SJCRH30 (cell line): ENCODE data around the gene CCNG1. TPM values are rescaled to one million over a fixed set of nuclear protein-coding genes. Genes with fewer than 3 reads are reported as not detected.
A peak's percentile ranks its signal among the peaks of the same experiment; 100 is the strongest.
"Not testable (repeated sequence)": the region's sequence is repeated elsewhere in the genome, so short reads cannot be mapped to it uniquely, and the experiment has no call there.

Experiments used
- DNase-seq, 2 experiments: peaks; one replicate each; pipeline ENCODE4 v3.0.0-alpha.2; 2015 to 2020
- H3K27ac ChIP-seq: fragments of 250-450 bp; sonication (Bioruptor Pico); 2 replicates; pipeline ENCODE4 v1.5.1; 2020; ENCODE audit warnings: mild to moderate bottlenecking, moderate library complexity
- H3K27me3 ChIP-seq: fragments of 250-450 bp; sonication (Bioruptor Pico); 2 replicates; pipeline ENCODE4 v1.5.1; 2020; ENCODE audit warnings: mild to moderate bottlenecking, moderate library complexity
- H3K36me3 ChIP-seq: fragments of 250-450 bp; sonication (Bioruptor Pico); 2 replicates; pipeline ENCODE4 v1.5.1; 2020; ENCODE audit warnings: mild to moderate bottlenecking, moderate library complexity
- H3K4me1 ChIP-seq: fragments of 250-450 bp; sonication (Bioruptor Pico); 2 replicates; pipeline ENCODE4 v1.5.1; 2020; ENCODE audit warnings: mild to moderate bottlenecking, moderate library complexity
- H3K4me3 ChIP-seq: fragments of 250-450 bp; sonication (Bioruptor Pico); 2 replicates; pipeline ENCODE4 v1.5.1; 2020; ENCODE audit warnings: mild to moderate bottlenecking, moderate library complexity
- H3K9me3 ChIP-seq: fragments of 250-450 bp; sonication (Bioruptor Pico); replicated peaks from 2 replicates; pipeline ENCODE4 v1.5.1; 2020; ENCODE audit warnings: mild to moderate bottlenecking, moderate library complexity
- total RNA-seq: library from RNA; depleted of rRNA; stranded (reverse); fragments of >200 nt; shearing (Covaris generic); gene quantifications from 2 replicates; pipeline ENCODE4 v1.2.3, GENCODE V29; 2014; rRNA removed

Gene CCNG1, protein sequence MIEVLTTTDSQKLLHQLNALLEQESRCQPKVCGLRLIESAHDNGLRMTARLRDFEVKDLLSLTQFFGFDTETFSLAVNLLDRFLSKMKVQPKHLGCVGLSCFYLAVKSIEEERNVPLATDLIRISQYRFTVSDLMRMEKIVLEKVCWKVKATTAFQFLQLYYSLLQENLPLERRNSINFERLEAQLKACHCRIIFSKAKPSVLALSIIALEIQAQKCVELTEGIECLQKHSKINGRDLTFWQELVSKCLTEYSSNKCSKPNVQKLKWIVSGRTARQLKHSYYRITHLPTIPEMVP
- total RNA-seq: 199 and 202 TPM in 2 replicates

DNA sequence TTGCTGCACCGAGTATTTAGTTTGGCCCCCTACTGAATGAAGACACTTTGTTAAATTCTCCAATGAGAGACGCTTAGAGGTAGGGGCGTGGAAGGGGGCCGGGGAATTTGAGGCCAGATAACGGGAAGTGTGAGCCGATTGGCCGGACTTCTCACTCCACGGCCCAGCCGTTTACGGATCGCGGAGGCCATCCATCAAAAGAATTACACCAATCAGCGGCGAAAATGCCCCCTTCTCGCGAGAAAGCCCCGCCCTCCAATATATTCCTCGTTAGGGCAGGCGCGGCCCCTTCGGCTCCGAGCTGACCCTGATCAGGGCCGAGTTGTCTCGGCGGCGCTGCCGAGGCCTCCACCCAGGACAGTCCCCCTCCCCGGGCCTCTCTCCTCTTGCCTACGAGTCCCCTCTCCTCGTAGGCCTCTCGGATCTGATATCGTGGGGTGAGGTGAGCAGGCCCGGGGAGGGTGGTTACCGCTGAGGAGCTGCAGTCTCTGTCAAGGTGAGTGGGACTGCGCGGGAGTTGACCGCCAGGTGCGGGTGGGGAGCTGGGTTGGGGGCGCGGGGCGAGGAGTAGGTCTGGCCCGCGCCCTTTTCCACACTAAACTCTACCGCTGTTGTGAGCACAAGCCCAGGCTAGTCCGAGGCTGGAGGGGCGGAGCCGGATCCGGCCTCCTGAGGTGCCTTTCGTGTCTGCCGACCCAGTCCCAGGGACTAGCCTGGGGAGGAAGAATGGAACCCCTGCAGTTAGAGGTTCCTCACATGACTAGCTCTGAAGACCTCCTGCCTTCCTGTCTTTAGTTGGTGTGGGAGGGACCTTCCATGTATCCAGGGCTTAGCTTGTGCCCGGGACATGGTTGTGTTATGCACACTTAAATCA lies at the start of gene CCNG1:
Gene CCNG1 (plus strand): TSS at position 287 of the 874 bp plus-strand sequence. CDS start 1,662 bp downstream, outside the sequence.
- peak within 1 kb of the TSS; percentile 76 for H3K4me3 ChIP-seq

DNA sequence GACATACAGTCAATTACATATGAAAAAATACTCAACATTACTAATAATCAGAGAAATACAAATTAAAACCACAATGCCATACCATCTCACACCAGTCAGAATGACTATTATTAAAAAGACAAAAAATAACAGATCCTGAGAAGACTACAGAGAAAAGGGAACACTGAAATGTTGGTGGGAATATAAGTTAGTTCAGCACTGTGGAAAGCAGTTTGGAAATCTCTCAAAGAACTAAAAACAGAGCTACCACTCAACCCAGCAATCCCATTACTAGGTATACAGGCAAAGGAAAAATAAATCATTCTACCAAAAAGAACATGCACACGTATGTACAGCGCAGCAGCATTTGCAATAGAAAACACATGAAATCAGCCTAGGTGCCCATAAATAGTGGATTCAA lies 41.6 kb upstream of the CCNG1 start:
- H3K27ac ChIP-seq: no peak overlapping the region
- H3K36me3 ChIP-seq: no peaks in the 10 kb centered on the region
- no peak for DNase-seq
- H3K9me3 ChIP-seq: no peaks in the 10 kb centered on the region
- H3K27me3 ChIP-seq: no peaks in the 10 kb centered on the region
- H3K4me3 ChIP-seq: no peak overlapping the region
- H3K4me1 ChIP-seq: no peaks in the 10 kb centered on the region

More for the DNA sequence above, at the start of gene CCNG1:
- H3K36me3 ChIP-seq: peaks cover 21% of the 10 kb centered on the region
- no peaks in the 10 kb centered on the region for H3K27me3 ChIP-seq
- no peaks in the 10 kb centered on the region for H3K9me3 ChIP-seq
- peak within 1 kb of the TSS; percentile 76 for H3K27ac ChIP-seq
- peak; percentile 96 to 98 for DNase-seq
- no peaks in the 10 kb centered on the region for H3K4me1 ChIP-seq

DNA sequence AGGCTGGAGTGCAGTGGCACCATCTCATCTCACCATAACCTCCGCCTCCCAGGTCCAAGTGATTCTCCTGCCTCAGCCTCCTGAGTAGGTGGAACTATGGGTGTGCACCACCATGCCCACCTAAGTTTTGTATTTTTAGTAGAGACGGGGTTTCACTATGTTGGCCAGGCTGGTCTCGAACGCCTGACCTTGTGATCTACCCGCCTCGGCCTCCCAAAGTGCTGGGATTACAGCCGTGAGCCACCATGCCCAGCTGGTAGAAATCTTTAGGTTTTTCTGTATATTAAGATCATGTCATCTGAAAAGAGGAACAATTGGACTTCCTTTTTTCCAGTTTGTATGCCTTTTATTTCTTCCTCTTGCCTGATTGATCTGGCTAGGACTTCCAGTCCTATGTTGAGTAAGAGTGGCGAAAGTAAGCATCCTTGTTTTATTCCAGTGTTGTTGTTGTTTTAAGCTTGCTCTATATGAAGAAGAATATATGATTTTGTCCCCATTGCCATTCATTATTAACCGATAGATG lies 40.5 kb upstream of the CCNG1 start:
- H3K27me3 ChIP-seq, H3K4me1 ChIP-seq, H3K27ac ChIP-seq, H3K4me3 ChIP-seq, H3K9me3 ChIP-seq, DNase-seq, H3K36me3 ChIP-seq: not testable (repeated sequence)

DNA sequence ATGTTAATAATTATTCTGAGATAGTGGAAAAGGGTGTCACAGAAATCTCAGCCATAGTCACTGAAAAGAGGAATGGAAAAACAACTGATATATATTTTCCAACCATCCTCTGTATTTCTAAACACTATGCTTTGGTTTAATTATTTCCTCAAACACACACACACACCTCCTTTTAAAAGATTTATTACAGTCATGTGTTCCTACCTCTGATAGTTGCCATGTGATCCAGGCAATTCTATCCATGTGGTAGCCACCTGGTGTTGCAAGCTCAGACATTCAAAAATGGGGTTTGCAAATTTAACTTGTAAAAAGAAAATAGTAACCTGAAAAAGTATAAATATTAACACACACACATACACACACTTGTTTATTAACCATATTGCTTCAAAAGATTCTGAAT lies 40.0 kb upstream of the CCNG1 start:
- Histone ChIP-seq H3K4me3 (no peak overlapping the region), H3K27me3 (no peaks in the 10 kb centered on the region), H3K4me1 (no peaks in the 10 kb centered on the region), H3K27ac (no peak overlapping the region), H3K9me3 (no peaks in the 10 kb centered on the region), H3K36me3 (no peaks in the 10 kb centered on the region)
- DNase-seq: no peak

DNA sequence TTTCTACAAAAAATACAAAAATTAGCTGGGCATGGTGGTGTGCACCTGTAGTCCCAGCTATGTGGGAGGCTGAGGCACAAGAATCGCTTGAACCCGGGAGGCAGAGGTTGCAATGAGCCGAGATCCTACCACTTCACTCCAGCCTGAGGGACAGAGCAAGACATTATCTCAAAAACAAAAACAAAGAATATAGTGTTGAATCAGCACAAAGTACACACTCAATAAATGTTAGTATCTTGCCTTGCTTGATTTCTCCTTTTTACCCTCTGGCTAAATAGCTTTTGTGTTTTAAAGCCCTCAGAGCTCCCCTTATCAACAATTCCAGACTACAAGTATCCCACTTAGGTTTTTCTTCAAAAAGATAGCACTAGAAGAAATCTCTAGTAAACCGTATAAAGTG lies 37.5 kb upstream of the CCNG1 start:
- H3K4me1 ChIP-seq: no peaks in the 10 kb centered on the region
- DNase-seq: no peak
- H3K36me3 ChIP-seq: no peaks in the 10 kb centered on the region
- no peaks in the 10 kb centered on the region for H3K9me3 ChIP-seq
- no peak overlapping the region for H3K4me3 ChIP-seq
- H3K27me3 ChIP-seq: no peaks in the 10 kb centered on the region
- H3K27ac ChIP-seq: no peak overlapping the region

DNA sequence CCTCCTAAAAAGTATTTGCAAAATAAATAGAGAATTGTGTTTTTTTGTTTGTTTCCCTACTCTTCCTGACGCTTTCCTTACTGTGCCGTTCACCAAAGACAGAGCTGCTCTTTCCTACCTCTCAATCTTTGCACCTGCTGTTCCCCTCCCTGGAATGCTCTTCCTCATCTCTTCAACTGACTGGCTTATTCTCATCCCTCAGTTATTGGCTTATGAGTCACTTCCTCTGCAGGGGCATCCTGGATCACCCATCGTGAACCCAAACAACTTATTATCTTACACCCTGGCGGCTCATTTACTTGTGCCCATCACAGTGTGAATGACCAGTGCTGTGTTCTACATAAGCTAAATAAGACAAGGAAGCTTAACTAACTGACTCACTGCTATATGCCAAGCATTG lies 36.1 kb upstream of the CCNG1 start:
- H3K4me3 ChIP-seq: no peak overlapping the region
- H3K4me1 ChIP-seq: no peaks in the 10 kb centered on the region
- H3K27ac ChIP-seq: no peak overlapping the region
- H3K27me3 ChIP-seq: no peaks in the 10 kb centered on the region
- H3K9me3 ChIP-seq: no peaks in the 10 kb centered on the region
- no peaks in the 10 kb centered on the region for H3K36me3 ChIP-seq
- DNase-seq: no peak

DNA sequence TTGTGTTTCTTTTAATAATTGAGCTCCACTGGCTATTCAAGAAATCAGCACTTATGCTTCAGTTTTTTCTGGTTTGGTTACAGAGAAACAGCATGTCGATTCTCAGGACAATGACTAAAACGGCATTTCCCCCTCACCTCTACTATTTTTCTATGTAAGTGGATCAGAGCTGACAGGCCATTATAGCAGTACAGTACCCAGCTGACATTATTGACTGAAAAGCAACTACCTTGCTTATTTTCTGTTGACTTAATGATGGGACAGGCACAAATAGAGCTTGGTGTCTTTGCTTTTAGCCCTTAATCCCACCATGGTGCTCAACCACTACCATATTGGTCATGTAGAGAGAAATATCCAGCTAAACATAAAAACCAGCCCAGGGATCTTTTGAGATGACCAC lies 35.4 kb upstream of the CCNG1 start:
- H3K27ac ChIP-seq: no peak overlapping the region
- DNase-seq: no peak
- no peak overlapping the region for H3K4me3 ChIP-seq
- no peaks in the 10 kb centered on the region for H3K4me1 ChIP-seq
- H3K36me3 ChIP-seq: no peaks in the 10 kb centered on the region
- no peaks in the 10 kb centered on the region for H3K27me3 ChIP-seq
- H3K9me3 ChIP-seq: no peaks in the 10 kb centered on the region

DNA sequence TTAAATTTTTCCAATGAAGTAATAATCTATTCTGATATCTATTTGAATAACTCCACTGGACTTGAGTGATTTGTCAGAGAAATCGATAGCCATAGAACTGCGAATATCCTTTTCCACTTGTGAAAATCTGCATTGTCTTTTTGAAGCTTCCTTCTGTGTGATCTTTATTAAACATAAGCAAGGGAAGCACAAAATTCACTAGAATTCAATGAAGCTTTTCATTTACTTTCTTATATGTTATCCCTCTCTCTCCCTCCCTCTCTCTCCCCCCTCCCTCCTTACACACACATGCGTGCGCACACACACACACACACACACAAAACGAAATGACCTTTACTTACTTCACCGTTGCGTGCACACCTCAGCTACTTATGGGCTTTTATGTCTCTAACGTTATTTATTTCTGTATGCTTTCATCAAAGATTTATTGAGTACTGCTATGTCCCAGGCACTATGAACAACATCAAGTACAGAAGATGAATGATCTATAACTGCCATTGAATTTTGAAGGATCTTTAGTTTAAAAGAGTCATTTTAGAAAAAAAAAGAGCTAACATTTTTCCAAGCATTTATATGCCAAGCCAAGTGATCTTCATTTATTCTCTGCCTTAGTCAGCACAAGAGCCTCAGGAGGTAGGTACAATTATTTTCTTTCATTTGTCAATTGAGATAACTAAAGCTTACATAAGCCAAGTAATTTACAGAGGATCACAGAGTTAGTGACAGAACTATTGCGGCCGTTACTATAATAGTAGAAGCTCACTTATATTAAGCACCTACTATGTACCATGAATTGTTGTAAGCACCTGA lies 32.8 kb upstream of the CCNG1 start:
- no peaks in the 10 kb centered on the region for H3K27me3 ChIP-seq
- no peaks in the 10 kb centered on the region for H3K4me1 ChIP-seq
- no peaks in the 10 kb centered on the region for H3K9me3 ChIP-seq
- no peak overlapping the region for H3K27ac ChIP-seq
- no peaks in the 10 kb centered on the region for H3K36me3 ChIP-seq
- no peak for DNase-seq
- no peak overlapping the region for H3K4me3 ChIP-seq

DNA sequence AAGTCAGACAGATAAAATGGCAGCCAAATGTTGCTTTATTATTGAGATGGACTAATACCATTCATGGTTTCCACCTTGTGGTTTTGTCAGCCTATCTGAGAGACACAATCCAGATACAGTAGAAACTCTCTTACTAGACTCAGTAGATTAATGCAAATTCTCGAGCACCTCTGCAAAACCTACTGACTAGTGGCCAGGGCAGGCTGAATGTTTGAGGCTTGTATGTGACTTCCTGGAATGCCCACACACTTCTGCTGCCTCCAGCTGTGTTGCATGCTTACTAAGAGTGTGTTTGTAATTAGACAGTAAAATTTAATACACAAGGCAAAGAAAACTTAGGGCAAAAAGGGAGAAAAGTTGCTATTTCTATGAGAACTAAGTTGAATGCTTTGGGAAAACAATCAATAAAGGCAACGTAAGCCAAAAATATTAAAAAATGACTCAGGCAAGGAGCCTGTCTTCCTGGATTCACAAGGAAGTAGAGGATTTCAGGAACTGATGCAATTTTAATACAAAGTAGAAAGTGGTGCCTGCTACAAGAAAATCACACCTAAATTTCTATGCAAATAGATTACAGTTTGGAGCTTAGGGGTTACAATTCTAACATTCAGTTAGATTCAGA lies 30.2 kb upstream of the CCNG1 start:
- no peaks in the 10 kb centered on the region for H3K27me3 ChIP-seq
- H3K9me3 ChIP-seq: no peaks in the 10 kb centered on the region
- no peaks in the 10 kb centered on the region for H3K4me1 ChIP-seq
- DNase-seq: no peak
- H3K36me3 ChIP-seq: no peaks in the 10 kb centered on the region
- H3K4me3 ChIP-seq: no peak overlapping the region
- H3K27ac ChIP-seq: no peak overlapping the region

DNA sequence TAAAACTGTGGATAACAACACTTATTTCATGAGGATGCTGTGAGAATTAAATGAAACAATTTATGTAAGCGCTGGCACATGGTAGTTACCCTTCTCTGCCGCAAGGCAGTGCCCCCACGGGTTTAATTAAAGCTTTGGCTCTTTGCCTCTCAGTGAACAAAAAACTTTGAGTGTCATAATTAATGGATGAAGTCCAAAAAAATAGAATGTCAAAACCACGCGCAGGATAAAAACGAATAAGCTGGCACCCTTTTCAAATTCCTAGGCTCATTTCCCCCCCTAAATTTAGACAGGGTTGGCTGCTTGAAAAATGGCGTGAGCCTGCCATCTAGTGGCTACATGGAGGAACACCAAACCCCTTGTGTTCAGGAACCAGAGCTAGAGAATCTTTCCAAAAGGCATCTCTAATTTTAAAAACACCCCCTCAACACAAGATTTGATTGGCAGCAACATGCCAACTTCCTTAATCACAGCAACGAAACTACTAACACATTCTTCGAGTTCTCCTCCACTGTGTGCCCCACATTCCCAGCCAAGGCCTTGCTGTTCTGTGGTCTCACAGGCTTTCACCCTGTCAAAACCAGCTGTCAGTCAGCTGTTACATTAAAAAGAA lies 29.0 kb upstream of the CCNG1 start:
- peak; percentile 40 to 72 for DNase-seq
- Histone ChIP-seq H3K4me3 (no peak overlapping the region), H3K27ac (no peak overlapping the region), H3K27me3 (no peaks in the 10 kb centered on the region), H3K9me3 (no peaks in the 10 kb centered on the region), H3K4me1 (no peaks in the 10 kb centered on the region), H3K36me3 (no peaks in the 10 kb centered on the region)

DNA sequence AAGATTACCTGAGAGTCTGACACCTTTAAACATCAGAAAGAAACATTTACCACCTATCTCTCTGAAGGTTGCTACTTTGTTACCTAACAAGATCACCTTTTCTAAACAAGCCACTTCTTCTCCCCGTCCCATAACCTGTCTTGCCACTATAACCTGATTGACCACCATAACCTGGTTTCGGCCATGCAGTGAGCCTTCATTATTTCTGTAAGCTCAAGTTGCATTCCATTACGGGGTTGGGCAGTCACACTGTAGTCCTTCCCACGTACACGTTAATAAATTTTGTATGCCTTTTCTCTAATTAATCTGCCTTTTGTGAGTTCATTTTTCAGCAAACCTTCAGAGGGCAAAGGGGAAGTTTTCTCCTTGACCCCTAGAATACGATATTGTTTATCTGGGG lies 28.0 kb upstream of the CCNG1 start:
- Histone ChIP-seq H3K27me3 (no peaks in the 10 kb centered on the region), H3K4me3 (no peak overlapping the region), H3K27ac (no peak overlapping the region), H3K36me3 (no peaks in the 10 kb centered on the region), H3K4me1 (no peaks in the 10 kb centered on the region), H3K9me3 (no peaks in the 10 kb centered on the region)
- DNase-seq: no peak

DNA sequence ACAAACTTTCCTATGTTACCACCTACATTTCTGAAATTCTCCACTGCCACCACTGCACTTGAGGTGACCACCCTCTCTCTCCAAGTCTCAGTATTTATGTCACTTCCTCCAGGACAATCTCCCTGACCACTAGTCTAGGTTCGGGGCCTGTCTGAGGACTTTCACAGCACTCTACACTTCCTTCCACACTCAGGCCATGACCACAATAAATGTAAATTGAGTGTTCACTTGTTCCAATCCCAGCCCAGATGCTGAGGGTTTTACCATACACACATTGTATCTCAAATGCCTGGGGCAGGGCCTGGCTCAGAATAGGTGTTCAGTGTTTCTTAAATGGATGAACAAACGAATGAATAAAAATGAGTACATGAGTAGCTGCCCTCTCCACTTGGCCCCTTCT lies 26.9 kb upstream of the CCNG1 start:
- DNase-seq: no peak
- Histone ChIP-seq H3K36me3 (no peaks in the 10 kb centered on the region), H3K4me1 (no peaks in the 10 kb centered on the region), H3K9me3 (no peaks in the 10 kb centered on the region), H3K27ac (no peak overlapping the region), H3K27me3 (0 out of 2 replicates have a peak, but pooled peaks cover 3% of the 10 kb centered on the region), H3K4me3 (no peak overlapping the region)

DNA sequence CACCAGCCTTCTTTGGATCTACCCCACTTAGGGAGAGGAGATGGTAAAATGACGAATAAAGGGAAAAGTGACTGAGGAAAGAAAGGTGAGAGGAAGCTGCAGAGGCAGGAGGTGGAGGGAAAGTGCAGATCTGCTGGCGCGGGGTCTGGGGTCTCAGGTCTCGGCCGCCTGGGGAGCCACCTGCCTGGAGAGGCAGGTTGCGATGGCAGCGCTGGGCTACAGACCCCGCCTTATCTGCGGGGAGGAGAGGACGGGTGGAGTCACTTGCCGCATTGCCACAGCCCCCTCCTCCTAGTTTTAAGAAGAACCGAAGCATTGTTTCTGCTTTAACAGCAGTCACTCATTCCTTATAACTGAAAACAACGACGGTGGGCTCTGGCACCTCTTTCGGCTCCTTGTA lies 21.7 kb upstream of the CCNG1 start:
- not testable (repeated sequence) for H3K36me3 ChIP-seq, H3K27me3 ChIP-seq, DNase-seq, H3K27ac ChIP-seq, H3K4me3 ChIP-seq, H3K4me1 ChIP-seq, H3K9me3 ChIP-seq

DNA sequence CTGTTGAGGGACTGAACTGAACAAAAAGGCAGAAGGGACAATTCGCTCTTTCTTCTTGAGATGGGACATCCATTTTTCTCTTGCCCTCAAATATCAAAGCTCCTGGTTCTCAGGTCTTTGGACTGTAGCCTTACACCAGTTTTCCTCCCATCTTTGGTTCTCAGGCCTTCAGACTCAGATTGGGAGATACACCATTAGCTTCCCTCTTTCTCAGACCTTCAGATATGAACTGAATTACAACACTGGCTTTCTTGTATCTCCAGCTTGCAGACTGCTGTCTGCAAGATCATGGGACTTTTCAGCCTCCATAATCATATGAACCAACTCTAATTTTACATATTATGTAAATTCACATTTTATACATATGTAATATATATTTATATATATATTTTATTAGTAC lies 12.6 kb upstream of the CCNG1 start:
- DNase-seq: no peak
- H3K9me3 ChIP-seq: no peaks in the 10 kb centered on the region
- no peak overlapping the region for H3K27ac ChIP-seq
- no peaks in the 10 kb centered on the region for H3K27me3 ChIP-seq
- no peak overlapping the region for H3K4me3 ChIP-seq
- no peaks in the 10 kb centered on the region for H3K4me1 ChIP-seq
- no peaks in the 10 kb centered on the region for H3K36me3 ChIP-seq
